ENCODE measurements around the gene KREMEN1.

The KREMEN1 gene

DNA sequence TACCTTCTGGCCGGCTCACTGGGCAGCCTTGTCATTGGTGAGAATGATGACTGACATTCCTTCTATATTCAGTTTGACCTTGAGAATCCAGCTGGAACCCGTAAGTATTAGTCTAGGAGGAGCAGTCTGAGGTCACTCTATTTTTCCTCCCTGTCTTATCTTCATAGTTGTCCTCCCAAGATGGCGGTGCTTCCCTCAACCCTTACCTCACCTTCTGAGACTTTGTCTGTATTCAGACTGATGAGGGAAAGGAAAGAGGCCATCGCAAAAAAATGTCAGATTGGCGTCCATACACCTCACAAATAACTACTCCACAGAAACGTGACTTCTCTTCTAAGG, 6.0 kb downstream of the KREMEN1 start:
- TF ChIP-seq, protein P1, sequence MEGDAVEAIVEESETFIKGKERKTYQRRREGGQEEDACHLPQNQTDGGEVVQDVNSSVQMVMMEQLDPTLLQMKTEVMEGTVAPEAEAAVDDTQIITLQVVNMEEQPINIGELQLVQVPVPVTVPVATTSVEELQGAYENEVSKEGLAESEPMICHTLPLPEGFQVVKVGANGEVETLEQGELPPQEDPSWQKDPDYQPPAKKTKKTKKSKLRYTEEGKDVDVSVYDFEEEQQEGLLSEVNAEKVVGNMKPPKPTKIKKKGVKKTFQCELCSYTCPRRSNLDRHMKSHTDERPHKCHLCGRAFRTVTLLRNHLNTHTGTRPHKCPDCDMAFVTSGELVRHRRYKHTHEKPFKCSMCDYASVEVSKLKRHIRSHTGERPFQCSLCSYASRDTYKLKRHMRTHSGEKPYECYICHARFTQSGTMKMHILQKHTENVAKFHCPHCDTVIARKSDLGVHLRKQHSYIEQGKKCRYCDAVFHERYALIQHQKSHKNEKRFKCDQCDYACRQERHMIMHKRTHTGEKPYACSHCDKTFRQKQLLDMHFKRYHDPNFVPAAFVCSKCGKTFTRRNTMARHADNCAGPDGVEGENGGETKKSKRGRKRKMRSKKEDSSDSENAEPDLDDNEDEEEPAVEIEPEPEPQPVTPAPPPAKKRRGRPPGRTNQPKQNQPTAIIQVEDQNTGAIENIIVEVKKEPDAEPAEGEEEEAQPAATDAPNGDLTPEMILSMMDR (IDR thresholded peaks at IDR 0.05), result no peak

DNA sequence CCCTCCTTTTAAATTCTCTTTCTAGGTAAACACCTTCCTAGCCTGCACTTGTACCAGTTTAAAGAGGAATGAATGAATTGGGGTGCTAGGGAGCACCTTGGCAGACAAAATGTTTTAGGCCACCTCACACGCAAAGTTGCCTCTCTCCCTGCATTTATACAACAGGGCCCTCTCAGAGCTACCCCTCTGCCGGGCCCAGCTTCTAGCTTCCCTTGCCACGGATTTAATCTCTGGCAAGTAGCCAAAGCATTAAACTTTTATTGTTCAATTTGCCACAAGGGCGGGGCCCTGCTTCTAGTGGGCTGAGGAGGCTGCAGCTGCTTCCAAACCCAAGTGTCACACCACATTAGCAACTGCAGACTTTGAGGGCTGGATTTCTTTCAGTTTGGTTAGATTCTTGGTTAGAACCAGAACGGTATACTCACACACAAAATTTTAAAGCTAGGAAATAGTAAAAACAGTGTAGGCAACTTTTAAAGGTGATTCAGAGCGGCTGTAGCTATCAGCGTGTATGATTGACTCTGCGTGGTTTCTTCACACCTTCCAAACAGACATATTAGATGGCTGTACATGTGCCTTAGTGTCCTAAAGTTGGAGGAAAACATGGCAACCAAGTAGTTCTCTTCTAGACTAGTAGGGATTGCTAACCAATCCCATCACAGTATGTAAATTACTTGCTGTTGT, 6.5 kb downstream of the KREMEN1 start:
- TF ChIP-seq, protein P1 (IDR thresholded peaks at IDR 0.05), result no peak

DNA sequence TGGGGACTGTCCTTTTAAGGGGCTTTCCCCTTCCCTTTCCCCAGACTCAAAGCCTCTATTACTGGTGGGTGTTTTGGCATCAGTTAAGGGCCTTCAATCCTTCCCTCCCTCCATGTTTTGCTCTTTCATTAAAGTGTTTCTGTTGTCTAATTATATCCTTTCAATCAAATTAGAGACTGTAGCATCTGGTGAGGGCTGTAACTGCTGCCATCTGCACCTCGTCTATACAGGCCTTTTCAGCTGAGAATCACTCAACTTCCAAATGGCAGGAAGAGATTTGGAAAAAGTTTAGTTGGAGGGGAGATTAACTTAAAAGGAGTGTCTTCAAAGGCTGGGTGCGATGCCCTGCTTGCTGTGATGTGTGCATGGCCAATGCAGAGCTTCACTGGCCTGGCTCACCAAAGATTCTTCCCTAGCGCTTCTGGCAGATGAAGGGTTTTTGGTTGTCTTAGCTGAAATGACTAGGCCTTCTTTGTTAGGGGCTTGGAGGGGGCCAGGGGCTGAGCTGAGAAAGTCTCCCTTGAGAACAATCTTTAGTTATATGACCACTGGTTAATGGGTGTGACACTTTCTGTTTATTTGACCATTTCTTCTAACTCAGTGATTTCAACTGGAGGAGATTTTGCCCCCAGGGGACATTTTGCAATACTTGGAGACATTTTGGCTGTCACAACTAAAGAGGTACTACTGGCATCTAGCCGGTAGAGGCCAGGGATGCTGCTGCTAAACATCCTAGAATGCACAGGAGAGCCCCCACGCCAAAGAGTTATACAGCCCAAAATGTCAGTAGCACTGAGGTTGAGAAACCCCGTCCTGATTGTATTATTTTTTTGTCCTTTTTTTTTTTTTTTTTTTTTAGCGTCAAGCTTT, 7.5 kb downstream of the KREMEN1 start:
- TF ChIP-seq, protein P1 (IDR thresholded peaks at IDR 0.05), result no peak

DNA sequence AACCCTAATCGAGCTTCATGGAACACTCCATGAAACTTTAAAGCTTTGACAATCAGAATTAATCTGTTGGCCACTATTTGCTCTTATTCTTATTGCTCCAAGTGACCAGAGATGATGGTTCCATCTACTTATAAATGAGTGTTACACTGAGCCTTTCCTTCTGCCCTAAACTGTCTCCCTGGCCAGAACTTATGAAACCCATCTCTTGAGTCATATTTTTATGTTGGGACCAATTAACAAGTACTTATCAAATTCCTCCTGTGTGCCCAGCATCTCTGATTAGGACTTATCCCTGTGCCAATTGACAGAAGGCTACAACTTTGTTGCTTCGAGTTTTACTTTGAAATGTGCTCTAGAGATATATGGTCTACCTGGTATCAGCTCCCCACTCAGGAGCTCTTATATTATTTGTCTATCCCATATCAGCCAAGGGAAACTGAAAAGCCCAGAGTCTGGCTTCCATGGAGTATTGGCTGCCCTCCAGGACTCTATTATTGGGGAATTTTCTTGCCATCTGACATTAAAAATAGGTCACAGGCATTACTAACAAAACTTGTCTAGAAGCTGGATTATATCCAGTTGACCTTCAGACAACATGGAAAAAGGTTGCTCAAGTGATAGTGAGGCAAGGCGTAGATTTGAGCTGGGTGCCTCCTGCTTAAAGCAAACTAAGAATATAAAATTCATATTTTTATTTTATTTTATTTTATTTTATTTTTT, 8.8 kb downstream of the KREMEN1 start:
- TF ChIP-seq, protein P1 (IDR thresholded peaks at IDR 0.05), result no peak

DNA sequence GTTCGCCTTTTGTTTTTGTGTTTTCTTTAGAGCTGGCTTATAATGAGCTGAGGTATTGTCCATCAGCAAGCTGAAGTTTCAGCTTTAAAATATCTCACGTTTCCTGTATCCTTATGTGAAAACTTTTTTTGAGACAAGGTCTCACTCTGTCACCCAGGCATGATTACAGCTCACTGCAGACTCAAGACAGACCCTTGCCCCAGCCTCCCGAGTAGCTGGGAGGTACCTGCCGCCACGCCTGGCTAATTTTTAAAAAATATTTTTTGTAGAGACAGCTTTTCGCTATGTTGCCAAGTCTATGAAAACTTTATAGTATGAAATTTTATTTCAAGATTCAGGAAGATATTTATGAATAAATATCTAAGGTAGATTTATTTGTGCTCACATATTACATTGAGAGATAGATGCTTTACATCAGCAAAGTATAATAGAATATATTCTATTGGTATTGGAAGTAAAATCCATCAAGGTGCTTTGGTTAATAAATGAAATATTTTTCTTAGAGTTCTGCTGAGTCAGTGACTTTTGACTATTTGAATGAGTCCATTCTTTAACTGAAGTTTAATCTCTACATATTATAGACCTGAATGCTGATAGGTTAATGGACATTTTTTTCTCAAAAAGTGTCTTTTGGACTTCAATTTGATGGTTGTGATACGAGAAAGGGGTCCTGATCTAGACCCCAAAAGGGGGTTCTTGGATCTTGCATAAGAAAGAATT, 10.2 kb downstream of the KREMEN1 start:
- TF ChIP-seq, protein P1 (IDR thresholded peaks at IDR 0.05), result no peak

DNA sequence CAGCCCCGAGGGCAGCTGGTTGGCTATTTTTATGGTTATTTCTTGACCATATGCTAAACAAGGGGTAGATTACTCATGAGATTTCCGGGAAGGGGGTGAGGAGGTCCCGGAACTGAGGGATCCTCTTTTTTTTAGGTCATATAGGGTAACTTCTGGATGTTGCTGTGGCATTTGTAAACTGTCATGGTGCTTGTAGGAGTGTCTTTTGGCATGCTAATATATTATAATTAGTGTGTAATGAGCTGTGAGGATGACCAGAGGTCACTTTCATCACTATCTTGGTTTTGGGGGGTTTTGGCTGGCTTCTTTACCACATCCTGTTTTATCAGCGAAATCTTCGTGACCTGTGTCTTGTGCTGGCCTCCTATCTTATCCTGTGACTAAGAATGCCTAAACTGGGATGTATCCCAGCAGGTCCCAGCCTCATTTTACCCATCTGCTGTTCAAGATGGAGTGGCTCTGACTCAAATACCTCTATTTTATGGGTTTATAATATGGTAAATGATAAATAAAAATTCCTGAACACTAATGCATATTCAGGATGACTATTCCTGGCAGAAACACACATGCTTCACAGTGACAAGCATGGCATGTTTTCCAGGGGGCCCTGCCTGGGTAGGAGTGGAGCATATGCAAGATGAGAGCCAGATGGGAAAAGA, 11.2 kb downstream of the KREMEN1 start:
- TF ChIP-seq, protein P1 (IDR thresholded peaks at IDR 0.05), result no peak

DNA sequence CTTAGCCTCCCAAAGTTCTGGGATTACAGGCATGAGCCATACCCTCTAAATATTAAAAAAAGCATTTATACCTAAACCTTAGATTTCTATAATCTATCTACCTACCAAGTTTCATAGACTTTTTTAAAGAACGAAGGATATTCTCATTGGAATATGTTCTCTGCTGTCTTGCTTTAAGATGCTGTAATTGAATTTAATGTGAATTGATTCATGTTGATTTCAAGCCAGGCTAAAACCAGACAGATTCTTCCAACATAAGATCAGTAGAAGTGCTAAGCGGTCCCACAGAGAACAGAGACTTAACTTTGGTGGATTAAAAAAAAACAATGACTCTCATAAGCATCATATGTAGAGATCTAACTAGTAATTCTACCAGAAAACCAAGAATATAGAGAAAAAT, 14.2 kb downstream of the KREMEN1 start:
- TF ChIP-seq, protein P1 (IDR thresholded peaks at IDR 0.05), result no peak

Measured in LNCAP (cell line).